Rectal smooth muscle tissue (tissue), 1 donor: ENCODE results near the gene COL23A1.
"Not testable (repeated sequence)": the region's sequence is repeated elsewhere in the genome, so short reads cannot be mapped to it uniquely, and the experiment has no call there.

Source experiments
- H3K27ac ChIP-seq: one replicate; pipeline ENCODE4 v1.7.0; 2013; ENCODE audit warnings: low read depth, low read length, inconsistent platforms
- H3K27me3 ChIP-seq: one replicate; pipeline ENCODE4 v1.7.0; 2013; ENCODE audit warnings: low read length; ENCODE audit not compliant: control insufficient read depth, insufficient read depth
- H3K36me3 ChIP-seq: one replicate; pipeline ENCODE4 v1.7.0; 2013; ENCODE audit warnings: low read length; ENCODE audit not compliant: control insufficient read depth, insufficient read depth
- H3K4me1 ChIP-seq: one replicate; pipeline ENCODE4 v1.7.0; 2013; ENCODE audit warnings: low read length; ENCODE audit not compliant: control insufficient read depth, insufficient read depth
- H3K4me3 ChIP-seq: one replicate; pipeline ENCODE4 v1.7.0; 2013; ENCODE audit warnings: low read length
- H3K9ac ChIP-seq: one replicate; pipeline ENCODE4 v1.7.0; 2013; ENCODE audit warnings: low read length

The COL23A1 gene

GRCh38 chr5:178612299-178612698 is 22.1 kb upstream of the COL23A1 start:
- Histone ChIP-seq H3K36me3 (peaks cover 22% of the 10 kb centered on the region), H3K9ac (no peak overlapping the region), H3K4me1 (no peaks in the 10 kb centered on the region), H3K27ac (no peak overlapping the region), H3K4me3 (no peak overlapping the region), H3K27me3 (no peaks in the 10 kb centered on the region)

DNA sequence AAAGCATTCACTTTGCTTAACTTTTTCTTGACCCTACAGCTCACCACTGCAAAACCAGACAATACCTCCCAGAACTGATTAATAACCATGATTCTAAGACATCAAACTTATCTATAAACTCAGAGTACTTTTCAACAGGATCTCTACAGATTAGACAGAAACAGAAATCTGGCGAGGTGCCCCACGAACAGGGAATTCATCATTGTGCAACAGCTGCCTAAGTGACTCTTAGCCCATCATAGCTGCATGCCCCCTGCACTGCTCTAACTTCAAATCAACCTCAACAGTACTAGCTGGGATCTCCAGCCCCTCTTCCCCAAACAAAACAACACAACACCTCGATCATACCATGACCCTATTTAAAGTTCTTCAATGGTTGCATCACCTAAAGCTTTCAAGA is 16.1 kb upstream of the COL23A1 start:
- H3K36me3 ChIP-seq, result peaks cover 7% of the 10 kb centered on the region
- H3K4me3 ChIP-seq, result no peak overlapping the region
- H3K27ac ChIP-seq, result no peak overlapping the region
- no peak overlapping the region for H3K9ac ChIP-seq
- no peaks in the 10 kb centered on the region for H3K27me3 ChIP-seq
- H3K4me1 ChIP-seq, result no peaks in the 10 kb centered on the region

- Histone ChIP-seq H3K4me3 (no peak overlapping the region), H3K27me3 (no peaks in the 10 kb centered on the region), H3K9ac (no peak overlapping the region), H3K27ac (no peak overlapping the region), H3K4me1 (no peaks in the 10 kb centered on the region), H3K36me3 (peaks cover 3% of the 10 kb centered on the region)
Observed at GRCh38 chr5:178605788-178606187, 15.6 kb upstream of the COL23A1 start.

DNA sequence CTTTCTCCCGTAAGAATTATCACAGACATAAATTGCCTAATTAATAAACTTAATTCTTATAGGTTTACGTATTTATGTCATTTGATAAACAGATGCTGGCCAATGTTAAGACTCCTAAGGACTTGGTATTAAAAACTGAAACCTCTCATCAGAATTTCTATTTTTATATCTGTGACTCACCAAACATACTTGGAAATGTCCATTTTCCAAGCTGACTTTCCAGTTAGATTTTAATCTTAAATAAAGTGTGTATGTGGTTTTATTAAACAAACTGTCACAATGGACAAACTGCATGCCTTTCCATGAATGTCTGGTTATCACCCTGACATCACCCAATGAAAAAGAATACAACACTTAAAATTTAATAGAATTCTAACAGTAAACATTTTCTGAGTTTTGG is 12.6 kb upstream of the COL23A1 start:
- Histone ChIP-seq H3K4me3 (no peak overlapping the region), H3K36me3 (peaks cover 2% of the 10 kb centered on the region), H3K4me1 (no peaks in the 10 kb centered on the region), H3K9ac (no peak overlapping the region), H3K27me3 (no peaks in the 10 kb centered on the region), H3K27ac (no peak overlapping the region)

GRCh38 chr5:178595750-178596149 is 5.6 kb upstream of the COL23A1 start:
- Histone ChIP-seq H3K27ac (no peak overlapping the region), H3K4me3 (no peak overlapping the region), H3K27me3 (no peaks in the 10 kb centered on the region), H3K4me1 (no peaks in the 10 kb centered on the region), H3K36me3 (peaks cover 2% of the 10 kb centered on the region), H3K9ac (no peak overlapping the region)

DNA sequence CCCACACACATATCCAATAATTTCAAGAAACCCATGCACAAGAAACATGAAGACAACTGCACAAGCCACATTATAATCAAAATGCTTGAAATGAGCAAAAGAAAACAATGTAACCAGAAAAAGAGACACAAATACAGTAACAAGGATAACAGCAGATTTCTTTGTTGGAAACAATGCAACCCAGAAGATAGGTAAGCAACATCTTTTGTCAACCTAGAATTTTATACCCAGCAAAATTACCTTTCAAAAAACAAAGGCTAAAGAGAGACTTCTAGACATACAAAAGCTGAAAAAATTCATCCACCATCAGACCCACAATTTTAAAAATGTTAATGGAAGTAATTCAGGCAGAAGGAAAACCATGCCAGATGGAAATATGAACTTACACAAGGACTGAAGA is 5.0 kb upstream of the COL23A1 start:
- no peak overlapping the region for H3K9ac ChIP-seq
- no peaks in the 10 kb centered on the region for H3K4me1 ChIP-seq
- H3K27me3 ChIP-seq, result no peaks in the 10 kb centered on the region
- H3K4me3 ChIP-seq, result no peak overlapping the region
- H3K36me3 ChIP-seq, result peaks cover 2% of the 10 kb centered on the region
- no peak overlapping the region for H3K27ac ChIP-seq

DNA sequence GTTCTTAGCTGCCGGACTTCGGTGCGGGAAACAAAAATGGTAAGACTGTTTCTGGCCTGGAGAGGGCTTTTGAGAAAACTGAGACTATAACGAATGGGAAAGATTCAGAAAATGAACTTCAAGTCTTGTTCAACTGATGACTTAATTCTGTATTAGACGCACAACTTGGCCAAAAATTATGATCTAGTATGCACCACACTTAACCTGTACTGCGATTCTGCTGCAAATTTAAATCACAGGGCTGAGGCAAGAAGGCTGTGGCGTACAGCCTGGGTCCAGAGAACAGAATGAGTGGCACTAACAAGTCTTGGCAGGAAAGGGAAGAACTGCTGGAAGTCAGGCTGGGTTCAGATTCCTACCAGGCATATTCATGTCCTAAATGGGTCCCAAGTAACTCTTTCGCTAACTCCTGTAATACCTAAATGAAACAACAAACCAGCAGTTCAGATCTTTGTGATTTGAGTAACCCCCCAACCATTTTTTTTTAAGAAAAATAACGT is 781 bp upstream of the COL23A1 start:
- no peaks in the 10 kb centered on the region for H3K36me3 ChIP-seq
- H3K27ac ChIP-seq, result no peak overlapping the region
- H3K9ac ChIP-seq, result no peak overlapping the region
- no peak overlapping the region for H3K4me3 ChIP-seq
- no peaks in the 10 kb centered on the region for H3K4me1 ChIP-seq
- H3K27me3 ChIP-seq, result peaks cover 5% of the 10 kb centered on the region

- H3K4me1 ChIP-seq, result no peaks in the 10 kb centered on the region
- no peak overlapping the region for H3K4me3 ChIP-seq
- peaks cover 5% of the 10 kb centered on the region for H3K27me3 ChIP-seq
- no peak overlapping the region for H3K9ac ChIP-seq
- H3K36me3 ChIP-seq, result no peaks in the 10 kb centered on the region
- no peak overlapping the region for H3K27ac ChIP-seq
Observed at GRCh38 chr5:178589180-178590140, 733 bp downstream of the COL23A1 start.

- Histone ChIP-seq H3K27ac (no peak overlapping the region), H3K36me3 (no peaks in the 10 kb centered on the region), H3K27me3 (peaks cover 5% of the 10 kb centered on the region), H3K4me3 (no peak overlapping the region), H3K4me1 (no peaks in the 10 kb centered on the region), H3K9ac (no peak overlapping the region)
Observed at GRCh38 chr5:178588769-178589168, 1.4 kb downstream of the COL23A1 start.

GRCh38 chr5:178587763-178588611 is 2.2 kb downstream of the COL23A1 start:
- no peak overlapping the region for H3K9ac ChIP-seq
- H3K27me3 ChIP-seq, result peaks cover 5% of the 10 kb centered on the region
- H3K27ac ChIP-seq, result no peak overlapping the region
- H3K4me1 ChIP-seq, result no peaks in the 10 kb centered on the region
- H3K4me3 ChIP-seq, result no peak overlapping the region
- H3K36me3 ChIP-seq, result no peaks in the 10 kb centered on the region

DNA sequence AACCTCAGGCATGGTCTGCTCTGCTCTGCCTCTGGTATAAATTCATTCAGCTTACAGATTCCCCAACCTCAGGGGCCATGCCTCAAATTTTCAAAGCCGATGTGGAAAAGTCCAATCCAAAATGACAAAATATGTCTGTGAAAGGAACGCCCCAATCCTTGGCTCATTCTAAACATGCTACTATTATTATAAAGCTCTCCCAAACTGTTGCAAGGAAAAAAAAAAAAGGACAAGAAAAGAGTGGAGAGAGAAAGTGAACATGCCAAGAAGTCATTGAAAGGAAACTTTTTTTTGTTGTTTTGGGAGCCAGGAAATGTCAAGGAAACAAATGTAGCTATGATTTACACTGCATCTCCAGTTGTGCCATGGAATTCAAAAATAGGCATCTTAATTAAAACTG is 3.8 kb downstream of the COL23A1 start:
- no peak overlapping the region for H3K4me3 ChIP-seq
- peaks cover 5% of the 10 kb centered on the region for H3K27me3 ChIP-seq
- H3K9ac ChIP-seq, result no peak overlapping the region
- H3K4me1 ChIP-seq, result no peaks in the 10 kb centered on the region
- H3K27ac ChIP-seq, result no peak overlapping the region
- H3K36me3 ChIP-seq, result no peaks in the 10 kb centered on the region

DNA sequence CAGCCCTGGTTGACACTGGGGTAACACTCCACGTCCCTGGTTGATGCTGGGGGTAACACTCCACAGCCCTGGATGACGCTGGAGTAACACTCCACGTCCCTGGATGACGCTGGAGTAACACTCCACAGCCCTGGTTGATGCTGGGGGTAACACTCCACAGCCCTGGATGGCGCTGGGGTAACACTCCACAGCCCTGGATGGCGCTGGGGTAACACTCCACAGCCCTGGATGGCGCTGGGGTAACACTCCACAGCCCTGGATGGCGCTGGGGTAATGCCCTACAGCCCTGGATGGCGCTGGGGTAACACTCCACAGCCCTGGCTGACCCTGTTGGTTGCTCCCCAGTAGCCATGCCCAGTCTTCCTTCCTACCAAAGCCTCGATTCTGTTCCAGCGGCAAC is 4.8 kb downstream of the COL23A1 start:
- H3K27me3 ChIP-seq, H3K36me3 ChIP-seq, H3K27ac ChIP-seq, H3K4me3 ChIP-seq, H3K9ac ChIP-seq, H3K4me1 ChIP-seq: not testable (repeated sequence)
